ENCODE results near the gene EFNA2. TPM values are rescaled to one million over a fixed set of nuclear protein-coding genes. Genes with fewer than 3 reads are reported as not detected.
A peak's percentile ranks its signal among the peaks of the same experiment; 100 is the strongest.
"Not testable (repeated sequence)": the region's sequence is repeated elsewhere in the genome, so short reads cannot be mapped to it uniquely, and the experiment has no call there.

EFNA2 gene
- total RNA-seq, 6 experiments from 2014 or later, result 4.2 to 10.3 (median 5.6) TPM

DNA sequence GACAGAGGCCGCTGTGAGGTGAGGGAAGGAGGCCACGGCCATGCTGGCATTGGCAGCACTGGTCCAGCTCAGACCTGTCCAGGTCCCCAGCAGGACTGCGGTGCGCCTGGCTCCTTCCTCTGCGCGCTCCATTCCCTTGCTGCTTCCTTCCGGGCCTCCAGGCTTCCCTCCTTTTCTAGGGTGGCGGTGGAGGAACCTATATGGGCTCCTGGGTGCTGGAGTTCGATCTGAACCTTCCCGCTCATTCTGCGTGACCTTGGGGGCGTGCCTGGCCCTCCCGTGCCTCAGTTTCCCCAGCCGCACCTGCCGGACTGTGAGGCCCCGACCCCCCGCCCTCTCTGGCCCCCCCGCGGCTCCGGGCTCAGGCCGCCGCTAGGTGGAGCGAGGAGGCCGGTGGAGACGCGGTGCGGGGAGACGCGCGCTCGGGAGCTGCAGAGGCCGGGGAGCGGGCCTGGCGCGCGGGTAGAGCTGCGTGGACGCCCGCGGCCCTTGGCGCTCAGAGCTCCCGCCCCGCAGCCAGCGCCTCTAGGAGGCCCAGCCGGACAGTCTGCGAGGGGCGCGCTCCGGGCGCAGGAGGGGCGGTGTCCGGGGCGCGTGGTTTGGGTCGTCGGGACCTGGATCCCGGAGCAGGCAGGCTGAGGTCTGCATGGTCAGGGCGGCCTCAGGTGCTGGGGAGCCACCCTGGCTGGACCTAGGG is 29.9 kb downstream of the EFNA2 start:
- Histone ChIP-seq H3K9me3 (no peaks in the 10 kb centered on the region), H3K27ac (no peak overlapping the region), H3K27me3 (no peaks in the 10 kb centered on the region), H3K4me1 (peaks cover 0 to 7% (median 0%) of the 10 kb centered on the region in 4 donors), H3K36me3 (no peaks in the 10 kb centered on the region), H3K4me3 (peak overlapping the region in 2 of 3 donors; percentile 26 to 33)
- ATAC-seq, result peak; percentile 82 to 91 (median 86)
- 36% methylated on average over 8 of the region's 58 CpGs for WGBS (ENCODE audit: insufficient coverage, low coverage, low lambda C conversion rate, missing lambda C conversion rate)
- DNase-seq, result peak; percentile 63 to 67 (median 63)
- intact Hi-C loops (cut with DNase I), result no loop called here
- TF ChIP-seq CTCF (IDR thresholded peaks at IDR 0.05), result peak; percentile 61 to 78 (median 67)
- no peak for TF ChIP-seq POLR2A (IDR thresholded peaks at IDR 0.05)

- Histone ChIP-seq H3K36me3 (no peaks in the 10 kb centered on the region), H3K27me3 (no peaks in the 10 kb centered on the region), H3K27ac (no peak overlapping the region), H3K4me1 (peaks cover 0 to 7% (median 0%) of the 10 kb centered on the region in 4 donors), H3K4me3 (no peak overlapping the region), H3K9me3 (no peaks in the 10 kb centered on the region)
- DNase-seq (no peak), ATAC-seq (no peak)
- intact Hi-C loops (cut with DNase I), result no loop called here
- TF ChIP-seq POLR2A (IDR thresholded peaks at IDR 0.05) (no peak), CTCF (IDR thresholded peaks at IDR 0.05) (no peak)
- 43% methylated on average over 1 of the region's 13 CpGs for whole genome bisulfite sequencing (ENCODE audit: insufficient coverage, low coverage, low lambda C conversion rate, missing lambda C conversion rate)
Measured at GRCh38 chr19:1316466-1316865, 30.8 kb downstream of the EFNA2 start.

DNA sequence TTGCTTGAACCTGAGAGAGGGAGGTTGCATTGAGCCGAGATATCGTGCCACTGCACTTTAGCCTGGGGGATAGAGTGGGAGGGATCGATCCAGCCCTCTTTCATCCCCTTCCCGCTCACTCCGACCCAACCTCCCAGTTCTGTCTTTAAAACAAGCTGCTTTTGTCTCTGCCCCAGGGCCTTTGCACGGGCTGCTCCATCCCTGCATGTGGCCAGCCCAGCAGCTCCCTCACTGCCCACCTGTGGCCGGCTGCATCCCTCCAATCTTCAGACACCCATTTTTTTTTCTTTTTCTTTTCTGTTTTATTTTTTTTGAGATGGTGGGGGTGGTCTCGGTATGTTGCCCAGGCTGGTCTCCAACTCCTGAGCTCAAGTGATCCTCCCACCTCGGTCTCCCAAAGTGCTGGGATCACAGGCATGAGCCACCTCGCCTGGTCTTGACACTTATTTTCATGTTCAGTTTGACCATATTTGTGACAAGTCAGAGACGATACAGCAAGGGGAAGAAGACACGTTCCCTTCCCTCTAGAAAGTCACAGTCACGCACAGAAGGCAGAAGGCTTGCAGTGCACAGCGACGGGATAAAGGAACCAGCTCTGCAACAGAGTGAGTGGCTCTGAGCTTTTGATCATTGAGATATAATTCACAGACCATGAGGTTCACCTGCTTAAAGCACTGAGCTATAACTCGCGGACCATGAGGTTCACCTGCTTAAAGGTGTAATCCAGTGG is 31.8 kb downstream of the EFNA2 start:
- Histone ChIP-seq H3K36me3 (no peaks in the 10 kb centered on the region), H3K27ac (no peak overlapping the region), H3K27me3 (no peaks in the 10 kb centered on the region), H3K4me3 (no peak overlapping the region), H3K9me3 (no peaks in the 10 kb centered on the region), H3K4me1 (peaks cover 0 to 7% (median 0%) of the 10 kb centered on the region in 4 donors)
- WGBS (ENCODE audit: insufficient coverage, low coverage, low lambda C conversion rate, missing lambda C conversion rate), result 59% methylated on average over 10 of the region's 17 CpGs
- DNase-seq (no peak), ATAC-seq (no peak)
- TF ChIP-seq CTCF (IDR thresholded peaks at IDR 0.05), result no peak
- TF ChIP-seq POLR2A (IDR thresholded peaks at IDR 0.05), result no peak
- intact Hi-C loops (cut with DNase I), result no loop called here

- TF ChIP-seq CTCF (IDR thresholded peaks at IDR 0.05) (no peak), POLR2A (IDR thresholded peaks at IDR 0.05) (no peak)
- 41% methylated on average over 20 of the region's 46 CpGs for WGBS (ENCODE audit: insufficient coverage, low coverage, low lambda C conversion rate, missing lambda C conversion rate)
- intact Hi-C loops (cut with DNase I), result no loop called here
- H3K4me3 ChIP-seq, result no peak overlapping the region
- H3K27me3 ChIP-seq, result no peaks in the 10 kb centered on the region
- no peaks in the 10 kb centered on the region for H3K9me3 ChIP-seq
- no peak for DNase-seq
- ATAC-seq, result no peak
- H3K4me1 ChIP-seq, result peaks cover 0 to 7% (median 0%) of the 10 kb centered on the region in 4 donors
- H3K27ac ChIP-seq, result no peak overlapping the region
- H3K36me3 ChIP-seq, result no peaks in the 10 kb centered on the region
Measured at GRCh38 chr19:1318678-1319471, 33.2 kb downstream of the EFNA2 start.

DNA sequence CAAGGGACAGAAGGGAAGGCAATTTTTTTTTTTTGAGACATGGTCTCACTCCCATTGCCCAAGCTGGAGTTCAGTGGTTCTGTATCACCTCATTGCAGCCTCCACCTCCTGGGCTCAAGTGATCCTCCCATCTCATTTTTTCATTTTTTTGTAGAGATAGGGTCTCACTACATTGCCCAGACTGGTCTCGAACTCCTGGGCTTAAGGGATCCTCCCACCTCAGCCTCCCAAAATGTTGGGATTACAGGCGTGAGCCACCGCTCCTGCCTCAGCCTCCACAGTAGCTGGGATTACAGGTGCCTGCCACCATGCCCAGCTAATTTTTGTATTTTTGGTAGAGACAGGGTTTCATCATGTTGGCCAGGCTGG is 34.6 kb downstream of the EFNA2 start:
- not testable (repeated sequence) for H3K27me3 ChIP-seq

More for the DNA sequence above, 34.6 kb downstream of the EFNA2 start:
- ATAC-seq; intact Hi-C loops (cut with DNase I); H3K27ac ChIP-seq; H3K4me3 ChIP-seq; H3K36me3 ChIP-seq; DNase-seq; H3K9me3 ChIP-seq: not testable (repeated sequence)
- H3K4me1 ChIP-seq, result peaks cover 0 to 15% (median 4%) of the 10 kb centered on the region in 4 donors
- WGBS (ENCODE audit: insufficient coverage, low coverage, low lambda C conversion rate, missing lambda C conversion rate), result 90% methylated on average over 3 of the region's 3 CpGs
